ENCODE data around the gene NAP1L3. TPM values are rescaled to one million over a fixed set of nuclear protein-coding genes. Genes with fewer than 3 reads are reported as not detected.

Gene NAP1L3, protein sequence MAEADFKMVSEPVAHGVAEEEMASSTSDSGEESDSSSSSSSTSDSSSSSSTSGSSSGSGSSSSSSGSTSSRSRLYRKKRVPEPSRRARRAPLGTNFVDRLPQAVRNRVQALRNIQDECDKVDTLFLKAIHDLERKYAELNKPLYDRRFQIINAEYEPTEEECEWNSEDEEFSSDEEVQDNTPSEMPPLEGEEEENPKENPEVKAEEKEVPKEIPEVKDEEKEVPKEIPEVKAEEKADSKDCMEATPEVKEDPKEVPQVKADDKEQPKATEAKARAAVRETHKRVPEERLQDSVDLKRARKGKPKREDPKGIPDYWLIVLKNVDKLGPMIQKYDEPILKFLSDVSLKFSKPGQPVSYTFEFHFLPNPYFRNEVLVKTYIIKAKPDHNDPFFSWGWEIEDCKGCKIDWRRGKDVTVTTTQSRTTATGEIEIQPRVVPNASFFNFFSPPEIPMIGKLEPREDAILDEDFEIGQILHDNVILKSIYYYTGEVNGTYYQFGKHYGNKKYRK
- 7.0 TPM for total RNA-seq
- long read RNA-seq, transcript NAP1L3-201 (1 exons, 2,639 nt): major isoform, 8 of 8 reads
- long read RNA-seq, partial matches to known transcripts: 0 of 8 reads
- long read RNA-seq, other reads (novel, unspliced or antisense): 0 of 8 reads

DNA sequence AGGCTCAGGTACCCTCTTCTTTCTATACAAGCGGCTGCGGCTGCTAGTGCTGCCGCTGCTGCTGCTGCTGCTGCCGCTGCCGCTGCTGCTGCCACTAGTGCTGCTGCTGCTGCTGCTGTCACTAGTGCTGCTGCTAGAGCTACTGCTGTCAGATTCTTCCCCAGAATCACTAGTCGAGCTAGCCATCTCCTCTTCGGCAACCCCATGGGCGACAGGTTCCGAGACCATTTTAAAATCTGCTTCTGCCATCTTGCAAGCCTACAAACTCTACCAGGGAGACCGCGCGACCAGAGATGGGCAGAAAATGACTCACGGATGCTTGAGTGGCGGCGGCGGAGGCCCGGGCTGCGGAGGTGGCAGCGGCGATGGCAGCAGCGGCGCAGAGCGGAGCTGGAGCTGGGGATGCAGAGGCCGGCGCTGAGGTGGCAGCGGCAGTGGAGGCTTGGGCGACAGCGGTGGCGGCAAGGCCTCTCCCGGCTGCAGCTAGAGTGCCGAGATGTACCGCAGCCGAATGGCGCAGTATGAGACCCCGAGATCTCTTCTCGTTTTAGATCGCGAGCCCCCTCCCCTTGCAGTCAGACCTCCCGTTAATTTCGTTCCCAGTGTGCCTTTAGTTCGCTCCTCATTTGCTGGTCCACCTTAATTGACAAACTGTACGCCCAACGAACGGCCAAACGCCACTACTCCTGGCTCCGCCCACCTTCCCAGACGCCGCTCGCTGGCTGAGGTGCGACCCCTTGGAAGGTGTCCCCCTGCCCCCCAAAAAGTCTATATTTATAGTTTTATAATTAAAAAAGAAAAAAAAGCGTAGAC, at the start of gene NAP1L3:
Gene NAP1L3, minus strand, starts transcription at position 523 of the 813 bp plus-strand sequence. Its CDS starts 274 bp downstream, at position 249.
- Histone ChIP-seq H3K4me3 (peak within 1 kb of the TSS; percentile 71), H3K36me3 (no peaks in the 10 kb centered on the region), H3K27me3 (ENCODE audit: low read depth) (no peaks in the 10 kb centered on the region), H3K27ac (replicated peaks) (peak within 1 kb of the TSS; percentile 66), H3K9me3 (replicated peaks) (no peaks in the 10 kb centered on the region), H3K4me1 (peaks cover 8% of the 10 kb centered on the region)
- TF ChIP-seq, protein P1, sequence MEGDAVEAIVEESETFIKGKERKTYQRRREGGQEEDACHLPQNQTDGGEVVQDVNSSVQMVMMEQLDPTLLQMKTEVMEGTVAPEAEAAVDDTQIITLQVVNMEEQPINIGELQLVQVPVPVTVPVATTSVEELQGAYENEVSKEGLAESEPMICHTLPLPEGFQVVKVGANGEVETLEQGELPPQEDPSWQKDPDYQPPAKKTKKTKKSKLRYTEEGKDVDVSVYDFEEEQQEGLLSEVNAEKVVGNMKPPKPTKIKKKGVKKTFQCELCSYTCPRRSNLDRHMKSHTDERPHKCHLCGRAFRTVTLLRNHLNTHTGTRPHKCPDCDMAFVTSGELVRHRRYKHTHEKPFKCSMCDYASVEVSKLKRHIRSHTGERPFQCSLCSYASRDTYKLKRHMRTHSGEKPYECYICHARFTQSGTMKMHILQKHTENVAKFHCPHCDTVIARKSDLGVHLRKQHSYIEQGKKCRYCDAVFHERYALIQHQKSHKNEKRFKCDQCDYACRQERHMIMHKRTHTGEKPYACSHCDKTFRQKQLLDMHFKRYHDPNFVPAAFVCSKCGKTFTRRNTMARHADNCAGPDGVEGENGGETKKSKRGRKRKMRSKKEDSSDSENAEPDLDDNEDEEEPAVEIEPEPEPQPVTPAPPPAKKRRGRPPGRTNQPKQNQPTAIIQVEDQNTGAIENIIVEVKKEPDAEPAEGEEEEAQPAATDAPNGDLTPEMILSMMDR (IDR thresholded peaks at IDR 0.05; ENCODE audit: borderline replicate concordance): no peak
- DNase-seq: peak; percentile 47
- intact Hi-C loops (cut with micrococcal nuclease): no loop called here

DNA sequence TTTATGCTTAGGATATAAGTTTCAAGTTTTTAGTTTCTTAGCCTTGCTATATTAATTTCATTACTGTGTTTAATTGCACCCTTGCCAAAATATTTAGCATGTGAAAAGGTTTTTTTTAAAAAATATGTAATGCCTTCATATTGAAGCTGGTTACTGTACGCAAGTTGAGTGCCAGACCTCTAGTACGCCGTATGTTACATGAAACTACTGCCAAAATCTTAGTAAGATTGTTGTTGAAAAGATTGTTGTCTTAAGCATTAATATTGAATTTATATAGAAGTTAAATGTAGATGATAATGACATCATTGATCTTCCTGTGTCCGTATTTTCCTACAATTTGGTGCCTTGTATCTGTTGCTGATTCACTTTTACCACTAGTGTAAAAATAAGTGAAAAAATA, 37.7 kb upstream of the NAP1L3 start:
- Histone ChIP-seq H3K27me3 (ENCODE audit: low read depth) (no peaks in the 10 kb centered on the region), H3K27ac (replicated peaks) (no peak overlapping the region), H3K9me3 (replicated peaks) (no peaks in the 10 kb centered on the region), H3K36me3 (no peaks in the 10 kb centered on the region), H3K4me1 (no peaks in the 10 kb centered on the region), H3K4me3 (no peak overlapping the region)
- no peak for DNase-seq
- intact Hi-C loops (cut with micrococcal nuclease): no loop called here
- TF ChIP-seq, protein P1 (IDR thresholded peaks at IDR 0.05; ENCODE audit: borderline replicate concordance): no peak

DNA sequence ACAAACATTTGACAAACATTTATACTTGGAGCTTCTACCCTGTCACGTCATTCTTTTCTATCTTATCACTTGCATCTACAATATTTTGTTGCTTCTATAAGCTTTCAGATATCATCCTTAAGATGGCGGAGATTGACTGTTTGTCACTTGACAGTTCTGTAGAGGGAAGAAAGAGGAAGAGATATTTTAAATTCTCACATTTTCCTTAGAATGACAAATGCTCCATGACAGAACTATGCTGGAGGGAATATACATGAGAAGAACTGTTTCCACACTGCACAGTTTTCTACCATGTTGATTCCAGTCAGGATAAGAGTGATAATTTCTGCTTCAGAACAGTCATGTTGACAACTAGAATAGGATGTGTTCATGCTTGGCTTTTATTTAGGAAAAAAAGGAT, 30.3 kb upstream of the NAP1L3 start:
- intact Hi-C loops (cut with micrococcal nuclease): no loop called here
- TF ChIP-seq, protein P1 (IDR thresholded peaks at IDR 0.05; ENCODE audit: borderline replicate concordance): no peak
- Histone ChIP-seq H3K36me3 (no peaks in the 10 kb centered on the region), H3K4me1 (no peaks in the 10 kb centered on the region), H3K9me3 (replicated peaks) (no peaks in the 10 kb centered on the region), H3K27me3 (ENCODE audit: low read depth) (no peaks in the 10 kb centered on the region), H3K4me3 (no peak overlapping the region), H3K27ac (replicated peaks) (no peak overlapping the region)
- no peak for DNase-seq

DNA sequence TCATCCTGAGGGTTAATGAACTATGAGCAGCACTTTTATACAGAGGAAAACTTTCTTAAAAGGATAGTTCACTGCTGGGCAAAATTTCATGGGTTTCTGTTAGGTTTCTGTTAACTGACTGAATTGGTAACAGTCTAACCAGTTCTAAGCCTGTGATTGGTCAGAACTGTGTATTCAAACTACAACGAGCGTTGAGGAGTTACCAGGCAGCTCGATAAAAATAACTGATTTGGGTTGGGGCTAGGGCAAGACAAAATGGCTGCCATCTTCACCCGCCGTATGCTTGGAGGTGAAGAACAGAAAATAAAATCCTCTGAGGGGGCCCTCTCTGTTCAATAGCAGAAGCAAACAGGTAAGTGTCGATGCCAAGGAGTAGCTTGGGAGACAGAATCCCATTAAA, 22.6 kb upstream of the NAP1L3 start:
- H3K4me1 ChIP-seq: no peaks in the 10 kb centered on the region
- H3K27me3 ChIP-seq (ENCODE audit: low read depth): no peaks in the 10 kb centered on the region
- no peak overlapping the region for H3K4me3 ChIP-seq
- TF ChIP-seq, protein P1 (IDR thresholded peaks at IDR 0.05; ENCODE audit: borderline replicate concordance): no peak
- no peaks in the 10 kb centered on the region for H3K36me3 ChIP-seq
- H3K27ac ChIP-seq (replicated peaks): no peak overlapping the region
- no peak for DNase-seq
- intact Hi-C loops (cut with micrococcal nuclease): no loop called here
- H3K9me3 ChIP-seq (replicated peaks): no peaks in the 10 kb centered on the region

DNA sequence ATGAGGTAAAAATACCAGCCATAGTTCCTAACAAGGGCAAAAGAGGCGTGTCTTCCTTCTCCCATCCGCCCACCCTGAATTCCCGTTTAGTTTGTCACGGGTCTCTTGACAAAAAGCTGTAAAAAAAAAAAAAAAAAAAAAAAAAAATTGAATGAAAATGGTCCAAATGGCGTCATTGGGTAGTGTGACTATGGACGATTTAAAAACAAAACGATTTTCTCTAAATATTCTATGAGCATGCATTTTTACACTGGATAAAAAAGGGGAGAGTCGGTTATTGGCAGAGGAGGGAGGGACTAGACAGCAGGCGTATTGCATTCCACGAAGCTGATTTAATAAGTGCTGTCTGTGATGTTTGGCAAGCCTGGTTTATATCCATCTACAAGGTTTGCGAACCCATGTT, 492 bp upstream of the NAP1L3 start, which contains the start of gene FAM133A:
Gene FAM133A, plus strand, starts transcription at position 338 of the 403 bp plus-strand sequence. CDS start 35,214 bp downstream, outside the sequence.
- H3K4me3 ChIP-seq: peak within 1 kb of the TSS; percentile 71
- no peaks in the 10 kb centered on the region for H3K9me3 ChIP-seq (replicated peaks)
- TF ChIP-seq, protein P1 (IDR thresholded peaks at IDR 0.05; ENCODE audit: borderline replicate concordance): no peak
- H3K36me3 ChIP-seq: no peaks in the 10 kb centered on the region
- intact Hi-C loops (cut with micrococcal nuclease): no loop called here
- H3K27ac ChIP-seq (replicated peaks): peak within 1 kb of the TSS; percentile 66
- peaks cover 8% of the 10 kb centered on the region for H3K4me1 ChIP-seq
- no peaks in the 10 kb centered on the region for H3K27me3 ChIP-seq (ENCODE audit: low read depth)
- DNase-seq: no peak

Data from left ventricle myocardium inferior (tissue), 1 donor.